Type B pancreatic cell (in vitro differentiated cells): ENCODE results near the gene PTH2R. TPM values are rescaled to one million over a fixed set of nuclear protein-coding genes. Genes with fewer than 3 reads are reported as not detected.

Source experiments
- DNase-seq: peaks from one replicate; pipeline ENCODE4 v3.0.0; 2021; ENCODE audit warnings: mixed read lengths; ENCODE audit not compliant: unreplicated experiment; ENCODE audit errors: extremely low spot score
- H3K27ac Mint-ChIP-seq: 2 replicates; pipeline ENCODE4 v1.8.0; 2021; ENCODE audit warnings: mild to moderate bottlenecking, mixed read lengths
- H3K27me3 Mint-ChIP-seq: 2 replicates; pipeline ENCODE4 v1.8.0; 2021; ENCODE audit warnings: mixed read lengths
- H3K36me3 Mint-ChIP-seq: 2 replicates; pipeline ENCODE4 v1.8.0; 2021; ENCODE audit warnings: mixed read lengths
- H3K4me1 Mint-ChIP-seq: one replicate; pipeline ENCODE4 v1.8.0; 2021; ENCODE audit warnings: mixed read lengths; ENCODE audit not compliant: unreplicated experiment
- H3K4me3 Mint-ChIP-seq: 2 replicates; pipeline ENCODE4 v1.8.0; 2021; ENCODE audit warnings: mild to moderate bottlenecking, mixed read lengths
- H3K9me3 Mint-ChIP-seq: 2 replicates; pipeline ENCODE4 v1.8.0; 2021; ENCODE audit warnings: mixed read lengths
- total RNA-seq: library from RNA; stranded (reverse); gene quantifications from 2 replicates; pipeline ENCODE4 v1.2.1, GENCODE V29; 2021; ENCODE audit warnings: low replicate concordance
- TF ChIP-seq, protein P1 (sequence below): fragments of 200-600 bp; sonication (generic); conservative IDR thresholded peaks from 2 replicates; pipeline ENCODE4 v1.5.0; 2021; ENCODE audit warnings: antibody characterized with exemption, mild to moderate bottlenecking

The PTH2R gene
- total RNA-seq, 1 donor from 2014 or later = 0.87 TPM

DNA sequence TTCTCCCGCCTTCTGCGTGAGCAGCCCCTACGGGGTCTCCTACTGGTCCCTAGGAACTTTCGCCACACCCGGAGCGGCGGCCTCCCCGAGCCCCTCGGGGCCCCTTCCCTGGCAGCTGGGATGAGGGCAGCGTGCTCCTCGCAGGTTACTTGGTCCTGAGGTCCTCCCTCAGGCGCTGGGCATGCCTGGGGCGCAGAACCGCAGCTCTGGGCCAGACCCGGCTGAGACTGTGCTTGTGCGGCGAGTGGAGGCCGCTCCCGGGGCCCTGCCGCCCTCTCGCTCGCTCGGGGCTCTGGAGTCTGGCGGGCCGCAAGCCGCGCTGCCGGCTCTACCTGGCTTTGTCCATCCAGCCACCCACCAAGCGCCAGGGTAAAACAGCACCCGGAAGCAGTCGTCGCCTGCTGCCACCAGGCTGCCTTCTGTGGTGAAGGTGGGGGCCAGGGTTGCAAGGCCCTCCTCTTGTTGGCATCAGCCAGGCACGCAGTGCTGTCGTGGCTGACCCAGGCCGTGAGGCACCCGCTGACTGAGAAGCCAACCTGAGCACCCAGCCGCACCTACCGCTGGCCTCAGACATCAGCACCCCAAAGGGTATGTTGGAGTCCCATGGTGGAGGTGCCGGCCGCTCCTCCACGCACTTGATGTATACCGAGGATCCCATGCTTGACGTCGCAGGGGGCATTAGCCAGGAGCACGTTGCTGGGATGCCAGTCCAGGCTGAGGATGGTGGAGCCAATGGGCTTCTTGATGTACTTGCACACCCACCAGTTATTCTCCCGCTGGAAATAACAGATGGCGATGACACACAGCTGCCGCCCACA lies 46.1 kb upstream of the PTH2R start:
- Mint-ChIP-seq H3K27me3 (no peaks in the 10 kb centered on the region), H3K36me3 (peaks cover 11% of the 10 kb centered on the region), H3K4me3 (no peak overlapping the region), H3K9me3 (no peaks in the 10 kb centered on the region), H3K27ac (no peak overlapping the region), H3K4me1 (no peaks in the 10 kb centered on the region)
- TF ChIP-seq, protein P1, sequence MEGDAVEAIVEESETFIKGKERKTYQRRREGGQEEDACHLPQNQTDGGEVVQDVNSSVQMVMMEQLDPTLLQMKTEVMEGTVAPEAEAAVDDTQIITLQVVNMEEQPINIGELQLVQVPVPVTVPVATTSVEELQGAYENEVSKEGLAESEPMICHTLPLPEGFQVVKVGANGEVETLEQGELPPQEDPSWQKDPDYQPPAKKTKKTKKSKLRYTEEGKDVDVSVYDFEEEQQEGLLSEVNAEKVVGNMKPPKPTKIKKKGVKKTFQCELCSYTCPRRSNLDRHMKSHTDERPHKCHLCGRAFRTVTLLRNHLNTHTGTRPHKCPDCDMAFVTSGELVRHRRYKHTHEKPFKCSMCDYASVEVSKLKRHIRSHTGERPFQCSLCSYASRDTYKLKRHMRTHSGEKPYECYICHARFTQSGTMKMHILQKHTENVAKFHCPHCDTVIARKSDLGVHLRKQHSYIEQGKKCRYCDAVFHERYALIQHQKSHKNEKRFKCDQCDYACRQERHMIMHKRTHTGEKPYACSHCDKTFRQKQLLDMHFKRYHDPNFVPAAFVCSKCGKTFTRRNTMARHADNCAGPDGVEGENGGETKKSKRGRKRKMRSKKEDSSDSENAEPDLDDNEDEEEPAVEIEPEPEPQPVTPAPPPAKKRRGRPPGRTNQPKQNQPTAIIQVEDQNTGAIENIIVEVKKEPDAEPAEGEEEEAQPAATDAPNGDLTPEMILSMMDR = no peak
- DNase-seq = no peak

DNA sequence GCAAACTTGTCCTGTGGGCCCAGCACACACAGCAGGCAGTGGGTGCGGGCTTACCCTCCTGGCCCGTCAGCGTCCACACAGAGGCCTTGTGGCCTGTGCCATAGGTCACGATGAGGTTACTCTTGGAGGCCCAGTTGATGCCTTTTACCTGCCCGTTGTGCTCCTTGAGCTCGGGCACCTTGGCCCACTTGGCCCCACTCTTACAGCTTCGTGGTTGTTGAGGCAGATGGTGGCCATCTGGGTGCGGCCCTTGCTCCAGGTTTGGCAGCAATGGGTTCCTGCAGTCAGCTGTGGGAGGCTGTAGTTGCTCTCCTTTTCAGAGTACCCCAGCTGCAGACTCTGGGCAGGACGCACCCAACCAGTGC lies 45.5 kb upstream of the PTH2R start:
- Mint-ChIP-seq H3K27me3 (no peaks in the 10 kb centered on the region), H3K9me3 (no peaks in the 10 kb centered on the region), H3K36me3 (peaks cover 11% of the 10 kb centered on the region), H3K4me1 (no peaks in the 10 kb centered on the region), H3K27ac (no peak overlapping the region), H3K4me3 (no peak overlapping the region)
- TF ChIP-seq, protein P1 = no peak
- DNase-seq = no peak

DNA sequence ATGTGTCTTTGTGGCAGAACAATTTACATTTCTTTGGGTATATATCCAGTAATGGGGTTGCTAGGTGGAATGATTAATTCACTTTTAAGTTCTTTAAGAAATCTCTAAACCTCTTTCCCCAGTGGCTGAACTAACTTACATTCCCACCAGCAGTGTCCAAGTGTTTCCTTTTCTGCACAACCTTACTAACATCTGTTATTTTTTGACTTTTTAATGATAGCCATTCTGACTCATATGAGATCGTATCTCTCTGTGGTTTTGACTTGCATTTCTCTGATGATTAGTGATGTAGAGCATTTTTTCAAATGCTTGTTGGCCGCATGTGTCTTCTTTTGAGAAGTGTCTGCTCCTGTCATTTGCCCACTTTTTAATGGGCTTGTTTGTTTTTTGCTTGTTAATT lies 43.1 kb upstream of the PTH2R start:
- Mint-ChIP-seq H3K27me3 (no peaks in the 10 kb centered on the region), H3K9me3 (no peaks in the 10 kb centered on the region), H3K4me3 (no peak overlapping the region), H3K27ac (no peak overlapping the region), H3K36me3 (peaks cover 7% of the 10 kb centered on the region), H3K4me1 (no peaks in the 10 kb centered on the region)
- TF ChIP-seq, protein P1 = no peak
- no peak for DNase-seq

DNA sequence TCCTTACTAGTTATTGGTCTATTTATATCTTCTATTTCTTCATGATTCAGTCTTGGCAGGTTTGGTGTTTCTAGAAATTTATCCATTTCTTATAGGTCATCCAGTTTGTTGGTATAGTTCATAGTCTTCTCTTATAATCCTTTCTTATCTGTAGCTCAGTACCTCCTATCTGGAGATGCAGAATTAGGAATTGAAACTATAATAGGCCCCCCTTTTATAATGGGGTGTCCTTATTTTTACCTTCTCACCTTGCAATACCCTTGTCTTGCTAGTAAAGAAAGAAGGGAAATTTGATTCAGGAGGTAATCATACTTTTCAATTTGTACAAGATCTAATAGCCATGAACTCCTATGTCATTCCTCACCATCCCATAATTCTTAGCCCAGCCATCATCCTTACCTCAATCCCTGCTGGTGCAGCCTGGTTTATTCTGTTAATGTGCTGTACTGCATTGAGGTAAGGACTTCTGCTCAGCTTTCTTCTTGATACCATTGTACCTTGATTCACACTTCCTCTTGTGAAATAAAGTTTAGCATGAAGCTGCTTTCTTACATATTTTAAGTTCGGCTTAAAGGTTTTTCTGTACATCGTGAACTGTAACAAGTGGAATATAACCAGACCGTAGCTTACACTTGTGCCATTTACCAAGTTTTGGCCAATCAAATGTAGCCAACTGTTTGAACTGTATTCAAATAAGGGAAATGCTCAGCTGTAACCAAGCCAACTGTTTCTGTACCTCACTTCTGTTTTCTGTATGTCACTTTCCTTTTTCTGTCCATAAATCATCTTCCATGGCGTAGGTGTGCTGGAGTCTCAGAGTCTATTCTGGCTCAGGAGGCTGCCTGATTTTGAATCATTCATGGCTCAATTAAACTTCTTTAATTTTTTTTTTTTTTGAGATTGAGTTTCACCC lies 40.1 kb upstream of the PTH2R start:
- no peaks in the 10 kb centered on the region for H3K4me1 Mint-ChIP-seq
- TF ChIP-seq, protein P1 = no peak
- no peak overlapping the region for H3K4me3 Mint-ChIP-seq
- H3K36me3 Mint-ChIP-seq = no peaks in the 10 kb centered on the region
- no peak for DNase-seq
- no peak overlapping the region for H3K27ac Mint-ChIP-seq
- H3K27me3 Mint-ChIP-seq = no peaks in the 10 kb centered on the region
- no peaks in the 10 kb centered on the region for H3K9me3 Mint-ChIP-seq

DNA sequence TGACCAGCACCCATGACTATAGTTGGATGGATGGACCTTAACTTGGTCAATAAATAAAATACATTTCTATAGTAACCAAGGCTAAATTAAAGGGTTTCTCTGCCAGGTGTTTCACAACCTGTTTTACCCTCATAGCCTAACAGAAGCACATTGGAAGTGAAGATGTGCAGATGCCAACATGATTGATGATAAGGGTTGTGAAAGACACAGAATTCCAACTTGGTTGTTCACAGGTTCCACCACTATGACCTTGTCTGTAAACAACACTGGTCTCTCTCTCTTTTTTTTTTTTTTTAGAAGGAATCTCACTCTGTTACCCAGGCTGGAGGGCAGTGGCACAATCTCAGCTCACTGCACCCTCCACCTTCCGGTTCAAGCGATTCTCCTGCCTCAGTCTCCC lies 37.5 kb upstream of the PTH2R start:
- no peak overlapping the region for H3K27ac Mint-ChIP-seq
- no peaks in the 10 kb centered on the region for H3K4me1 Mint-ChIP-seq
- TF ChIP-seq, protein P1 = no peak
- DNase-seq = no peak
- no peaks in the 10 kb centered on the region for H3K27me3 Mint-ChIP-seq
- H3K9me3 Mint-ChIP-seq = no peaks in the 10 kb centered on the region
- no peak overlapping the region for H3K4me3 Mint-ChIP-seq
- no peaks in the 10 kb centered on the region for H3K36me3 Mint-ChIP-seq
